Adrenal gland (tissue), 5 donors: ENCODE results near the gene AVP.

Source experiments
- POLR2A ChIP-seq, 2 donors: fragments of 450-650 bp; IDR thresholded peaks; one replicate each; pipeline ENCODE4 v1.6.1; 2017; ENCODE audit warnings: antibody characterized with exemption in 2 of 2, mild to moderate bottlenecking in 2 of 2, moderate library complexity in 1 of 2
- TF ChIP-seq, protein P1 (sequence below), 6 experiments: fragments of 450-650 bp in 4 of 6; fragments of 200-600 bp in 2 of 6; sonication (generic) in 1 of 6; IDR thresholded peaks; 1 replicate in 5 of 6; 2 replicates in 1 of 6; pipeline versions ENCODE4 v1.5.1 to v1.8.0; 2016 to 2021; ENCODE audit warnings: antibody characterized with exemption in 6 of 6, mild to moderate bottlenecking in 2 of 6, moderate library complexity in 1 of 6
- donor health status: DM: no; HTN: no; CAD: no.

DNA sequence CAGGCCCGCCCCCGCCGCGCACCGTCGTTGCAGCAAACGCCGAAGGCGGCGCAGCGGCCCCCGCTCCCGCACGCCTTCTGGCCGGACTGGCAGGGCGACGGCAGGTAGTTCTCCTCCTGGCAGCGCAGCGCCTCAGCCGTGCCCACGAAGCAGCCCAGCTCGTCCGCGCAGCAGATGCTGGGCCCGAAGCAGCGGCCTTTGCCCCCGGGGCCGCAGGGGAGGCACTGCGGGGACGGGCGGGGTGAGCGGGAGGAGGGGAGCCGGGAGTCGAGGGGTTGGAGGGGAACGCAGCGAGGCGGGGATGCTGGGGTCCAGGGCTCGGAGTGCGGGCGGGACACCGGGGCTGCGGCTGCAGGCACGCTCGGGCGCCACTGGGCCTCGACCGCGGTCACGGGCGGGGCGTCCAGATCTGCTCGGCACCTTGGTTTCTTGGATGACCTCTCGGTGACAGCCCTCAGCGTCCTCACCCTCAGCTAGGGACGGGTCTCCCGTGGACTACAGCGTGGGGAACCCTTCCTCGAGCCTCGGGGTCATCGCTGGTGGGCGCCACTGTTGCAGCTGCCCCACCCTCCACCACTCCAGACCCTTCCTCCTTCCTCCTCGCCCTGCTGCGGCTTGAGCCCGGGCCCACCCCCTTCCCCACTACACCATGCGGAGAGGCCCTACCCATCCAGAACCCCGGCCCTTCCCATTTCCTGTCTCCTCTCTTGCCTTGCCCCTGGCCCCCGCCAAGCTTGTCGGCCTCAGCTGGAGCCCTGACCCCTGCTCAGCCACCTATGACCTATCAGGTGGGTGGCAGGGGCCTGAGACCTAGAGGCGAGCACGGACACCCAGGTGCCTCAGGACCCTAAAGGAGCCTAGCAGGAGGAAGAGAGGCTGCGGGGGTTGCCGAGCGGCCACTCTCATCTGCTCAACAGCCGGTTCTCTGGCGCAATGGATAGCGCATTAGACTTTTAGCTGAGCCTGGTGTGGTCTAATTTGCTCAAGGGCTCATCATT is 1.3 kb downstream of the AVP start:
- TF ChIP-seq, protein P1, sequence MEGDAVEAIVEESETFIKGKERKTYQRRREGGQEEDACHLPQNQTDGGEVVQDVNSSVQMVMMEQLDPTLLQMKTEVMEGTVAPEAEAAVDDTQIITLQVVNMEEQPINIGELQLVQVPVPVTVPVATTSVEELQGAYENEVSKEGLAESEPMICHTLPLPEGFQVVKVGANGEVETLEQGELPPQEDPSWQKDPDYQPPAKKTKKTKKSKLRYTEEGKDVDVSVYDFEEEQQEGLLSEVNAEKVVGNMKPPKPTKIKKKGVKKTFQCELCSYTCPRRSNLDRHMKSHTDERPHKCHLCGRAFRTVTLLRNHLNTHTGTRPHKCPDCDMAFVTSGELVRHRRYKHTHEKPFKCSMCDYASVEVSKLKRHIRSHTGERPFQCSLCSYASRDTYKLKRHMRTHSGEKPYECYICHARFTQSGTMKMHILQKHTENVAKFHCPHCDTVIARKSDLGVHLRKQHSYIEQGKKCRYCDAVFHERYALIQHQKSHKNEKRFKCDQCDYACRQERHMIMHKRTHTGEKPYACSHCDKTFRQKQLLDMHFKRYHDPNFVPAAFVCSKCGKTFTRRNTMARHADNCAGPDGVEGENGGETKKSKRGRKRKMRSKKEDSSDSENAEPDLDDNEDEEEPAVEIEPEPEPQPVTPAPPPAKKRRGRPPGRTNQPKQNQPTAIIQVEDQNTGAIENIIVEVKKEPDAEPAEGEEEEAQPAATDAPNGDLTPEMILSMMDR (IDR thresholded peaks at IDR 0.05), result no peak
- TF ChIP-seq POLR2A (IDR thresholded peaks at IDR 0.05), result no peak
